ENCODE data around the gene CLDN5. TPM values are rescaled to one million over a fixed set of nuclear protein-coding genes. Genes with fewer than 3 reads are reported as not detected.
A peak's percentile ranks its signal among the peaks of the same experiment; 100 is the strongest.

CLDN5 gene
- total RNA-seq, 4 donors from 2014 or later: 40.4 to 108 (median 89.6) TPM

DNA sequence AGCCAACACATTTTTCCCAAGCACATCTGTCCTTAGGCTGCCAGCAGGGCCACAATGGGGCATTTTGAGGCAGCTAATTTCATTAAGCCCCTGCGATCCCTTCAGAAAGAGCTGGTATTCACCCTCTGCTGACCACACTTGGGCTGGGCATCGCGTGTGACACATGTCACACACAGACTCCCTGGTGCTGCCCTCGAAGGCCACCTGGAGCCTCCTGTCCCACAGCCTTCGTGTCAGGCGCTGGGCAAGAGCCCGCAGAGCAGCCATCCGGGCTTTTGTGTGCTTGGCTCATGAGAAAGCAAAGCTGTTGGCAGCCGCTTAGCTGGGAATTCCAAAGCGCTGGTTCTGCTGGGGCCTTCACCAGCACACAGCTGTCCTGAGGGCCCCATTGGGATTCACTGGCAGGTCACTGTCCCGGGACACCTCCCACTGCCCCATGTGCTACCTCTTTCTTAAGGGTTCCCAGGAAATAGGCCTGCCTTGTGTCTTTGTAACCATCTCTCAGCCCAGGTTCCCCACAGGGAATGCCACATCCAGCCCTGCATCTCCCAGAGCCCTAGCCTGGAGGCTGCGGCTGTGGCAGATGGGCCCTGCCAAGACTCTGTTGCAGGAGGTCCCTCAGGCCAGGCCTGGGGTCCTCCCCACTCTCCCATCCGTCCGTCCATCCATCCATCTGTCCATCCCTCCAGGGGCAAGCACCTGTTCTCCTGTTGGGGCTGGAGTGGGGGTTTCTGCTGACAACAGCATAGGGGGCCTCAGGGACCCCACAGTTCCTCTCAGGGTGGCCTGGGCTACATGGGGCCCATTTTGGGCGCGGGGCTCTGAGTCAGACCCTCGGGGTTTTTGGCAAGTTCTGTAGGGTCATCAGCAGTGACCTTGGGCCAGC is 4.9 kb downstream of the CLDN5 start:
- ATAC-seq (no peak), DNase-seq (no peak)
- Histone ChIP-seq H3K27ac (peak overlapping the region in 2 of 4 donors; percentile 79 to 82), H3K27me3 (peaks cover 10 to 20% (median 18%) of the 10 kb centered on the region in 3 donors), H3K9me3 (no peaks in the 10 kb centered on the region), H3K36me3 (no peaks in the 10 kb centered on the region), H3K4me1 (peaks cover 0 to 8% of the 10 kb centered on the region in 2 donors), H3K4me3 (no peak overlapping the region)
- intact Hi-C loops (cut with DNase I; ENCODE audit: low total_unique reads) (no loop called here), in situ Hi-C loops (cut with MboI; ENCODE audit: low sequenced_read_pairs in 4 of 4) (loop anchor here in 1 of 4 donors (25.0 kb wide), 1 partner anchor 532 kb away; no protein-coding TSS in a partner anchor)
- TF ChIP-seq POLR2A (IDR thresholded peaks at IDR 0.05): no peak
- TF ChIP-seq, protein P1, sequence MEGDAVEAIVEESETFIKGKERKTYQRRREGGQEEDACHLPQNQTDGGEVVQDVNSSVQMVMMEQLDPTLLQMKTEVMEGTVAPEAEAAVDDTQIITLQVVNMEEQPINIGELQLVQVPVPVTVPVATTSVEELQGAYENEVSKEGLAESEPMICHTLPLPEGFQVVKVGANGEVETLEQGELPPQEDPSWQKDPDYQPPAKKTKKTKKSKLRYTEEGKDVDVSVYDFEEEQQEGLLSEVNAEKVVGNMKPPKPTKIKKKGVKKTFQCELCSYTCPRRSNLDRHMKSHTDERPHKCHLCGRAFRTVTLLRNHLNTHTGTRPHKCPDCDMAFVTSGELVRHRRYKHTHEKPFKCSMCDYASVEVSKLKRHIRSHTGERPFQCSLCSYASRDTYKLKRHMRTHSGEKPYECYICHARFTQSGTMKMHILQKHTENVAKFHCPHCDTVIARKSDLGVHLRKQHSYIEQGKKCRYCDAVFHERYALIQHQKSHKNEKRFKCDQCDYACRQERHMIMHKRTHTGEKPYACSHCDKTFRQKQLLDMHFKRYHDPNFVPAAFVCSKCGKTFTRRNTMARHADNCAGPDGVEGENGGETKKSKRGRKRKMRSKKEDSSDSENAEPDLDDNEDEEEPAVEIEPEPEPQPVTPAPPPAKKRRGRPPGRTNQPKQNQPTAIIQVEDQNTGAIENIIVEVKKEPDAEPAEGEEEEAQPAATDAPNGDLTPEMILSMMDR (IDR thresholded peaks at IDR 0.05 in 4 of 5, conservative IDR thresholded peaks at IDR 0.05 in 1 of 5): no peak

- Histone ChIP-seq H3K27me3 (peaks cover 5 to 14% (median 13%) of the 10 kb centered on the region in 3 donors), H3K36me3 (no peaks in the 10 kb centered on the region), H3K27ac (peak overlapping the region in 1 of 4 donors; percentile 82), H3K9me3 (no peaks in the 10 kb centered on the region), H3K4me3 (no peak overlapping the region), H3K4me1 (peaks cover 0 to 3% of the 10 kb centered on the region in 2 donors)
- ATAC-seq: no peak
- no peak for TF ChIP-seq POLR2A (IDR thresholded peaks at IDR 0.05)
- intact Hi-C loops (cut with DNase I; ENCODE audit: low total_unique reads): no loop called here
- in situ Hi-C loops (cut with MboI; ENCODE audit: low sequenced_read_pairs in 4 of 4): loop anchor here in 1 of 4 donors (25.0 kb wide), 1 partner anchor 531 kb away; no protein-coding TSS in a partner anchor
- no peak for DNase-seq
These were observed 5.6 kb downstream of the CLDN5 start for GRCh38 chr22:19518635-19519034.

DNA sequence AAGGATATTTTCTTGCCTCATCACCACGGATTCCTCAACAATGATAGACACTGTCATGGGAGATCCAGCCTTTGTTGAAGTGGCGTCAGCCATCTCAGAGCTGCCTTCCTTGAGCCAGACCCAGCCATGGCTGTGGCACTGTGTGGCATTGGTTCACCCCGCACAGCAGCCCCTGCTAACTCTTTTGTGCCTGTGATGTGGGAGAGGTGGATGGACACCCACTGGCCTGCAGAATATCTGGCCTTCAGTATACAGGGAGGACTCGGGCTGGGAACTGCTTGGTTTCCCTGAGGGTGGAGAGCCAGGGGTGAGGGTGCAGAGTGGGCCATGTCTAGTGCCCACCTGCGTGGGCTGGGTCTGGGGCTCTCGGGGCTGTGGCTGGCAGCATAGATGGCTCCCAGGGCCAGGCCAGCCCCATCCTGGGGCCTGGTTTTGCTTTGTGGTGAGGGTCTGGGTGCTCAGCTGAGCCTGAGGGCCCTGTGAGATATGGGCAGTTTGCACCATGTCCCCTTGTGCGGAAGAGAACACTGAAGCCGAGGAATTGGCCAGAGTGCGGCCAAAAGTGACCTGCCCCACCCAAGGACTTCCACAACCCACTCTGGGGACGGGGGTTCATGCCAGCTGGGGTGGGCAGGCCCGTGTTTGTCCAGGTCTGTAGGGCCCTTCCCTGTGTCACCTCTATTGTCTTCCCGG is 6.1 kb downstream of the CLDN5 start:
- no peak for TF ChIP-seq POLR2A (IDR thresholded peaks at IDR 0.05)
- TF ChIP-seq, protein P1 (IDR thresholded peaks at IDR 0.05 in 4 of 5, conservative IDR thresholded peaks at IDR 0.05 in 1 of 5): no peak
- Histone ChIP-seq H3K9me3 (no peaks in the 10 kb centered on the region), H3K4me3 (no peak overlapping the region), H3K27me3 (peaks cover 3 to 8% (median 8%) of the 10 kb centered on the region in 3 donors), H3K27ac (no peak overlapping the region), H3K36me3 (no peaks in the 10 kb centered on the region), H3K4me1 (no peaks in the 10 kb centered on the region)
- in situ Hi-C loops (cut with MboI; ENCODE audit: low sequenced_read_pairs in 4 of 4) (loop anchor here in 1 of 4 donors (25.0 kb wide), 1 partner anchor 531 kb away; no protein-coding TSS in a partner anchor), intact Hi-C loops (cut with DNase I; ENCODE audit: low total_unique reads) (no loop called here)
- DNase-seq: no peak
- ATAC-seq: no peak

DNA sequence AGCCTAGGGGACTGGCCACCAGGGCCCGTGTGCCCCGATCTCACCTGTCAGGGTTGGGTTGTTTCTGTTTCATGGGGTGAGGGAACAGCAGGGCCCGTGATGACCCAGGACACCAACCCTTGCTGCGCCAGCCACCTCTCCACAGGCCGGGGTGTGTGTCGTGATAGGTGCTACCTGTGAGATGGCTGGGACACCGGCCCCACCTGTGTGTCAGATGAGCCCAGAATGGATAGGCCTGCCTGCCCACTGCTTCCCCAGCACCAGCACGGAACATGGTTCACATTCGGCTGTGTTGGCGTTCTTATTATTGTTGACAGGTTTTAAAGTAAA is 7.1 kb downstream of the CLDN5 start:
- Histone ChIP-seq H3K4me1 (no peaks in the 10 kb centered on the region), H3K27me3 (no peaks in the 10 kb centered on the region), H3K27ac (no peak overlapping the region), H3K4me3 (no peak overlapping the region), H3K9me3 (no peaks in the 10 kb centered on the region), H3K36me3 (no peaks in the 10 kb centered on the region)
- in situ Hi-C loops (cut with MboI; ENCODE audit: low sequenced_read_pairs in 4 of 4) (loop anchor here in 1 of 4 donors (25.0 kb wide), 1 partner anchor 530 kb away; no protein-coding TSS in a partner anchor), intact Hi-C loops (cut with DNase I; ENCODE audit: low total_unique reads) (no loop called here)
- no peak for ATAC-seq
- TF ChIP-seq, protein P1 (IDR thresholded peaks at IDR 0.05 in 4 of 5, conservative IDR thresholded peaks at IDR 0.05 in 1 of 5): no peak
- no peak for TF ChIP-seq POLR2A (IDR thresholded peaks at IDR 0.05)
- DNase-seq: no peak
